ENCODE measurements around the gene EPHB2.

The EPHB2 gene

GRCh38 chr1:22722901-22723550 is 12.4 kb downstream of the EPHB2 start:
- DNase-seq (ENCODE audit: low spot score): no peak

GRCh38 chr1:22727873-22728272 is 17.2 kb downstream of the EPHB2 start:
- no peak for DNase-seq (ENCODE audit: low spot score)

DNA sequence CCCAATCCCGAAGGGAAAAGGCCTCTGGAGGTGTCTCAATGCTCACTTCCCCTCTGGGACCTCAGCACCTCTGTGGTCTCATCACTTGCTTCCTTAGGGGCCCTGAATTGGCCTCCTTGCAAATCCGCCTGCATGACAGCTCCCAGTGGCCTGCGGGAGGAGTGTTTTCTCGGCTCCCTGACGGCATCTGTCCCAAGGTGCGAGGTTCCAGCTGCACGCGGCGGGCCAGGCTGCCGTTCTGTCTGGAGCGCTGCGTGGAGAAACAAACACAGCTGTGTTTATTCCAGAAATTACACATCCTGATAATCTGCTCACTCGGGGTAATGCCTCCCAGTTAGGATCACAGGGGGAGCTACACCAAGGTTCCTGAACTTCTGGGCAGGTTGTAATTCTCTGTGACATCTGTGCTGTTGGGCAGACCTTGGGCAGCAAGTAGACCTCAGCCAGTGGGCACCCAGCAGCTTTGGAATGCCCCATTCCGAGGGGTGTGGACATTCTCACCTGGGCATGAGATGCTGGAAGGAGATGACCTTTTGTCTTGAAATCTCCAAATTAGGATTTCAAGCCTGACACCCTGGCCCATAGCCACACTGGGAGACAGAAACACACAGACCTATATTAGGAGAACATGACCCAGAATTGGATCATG is 18.2 kb downstream of the EPHB2 start:
- no peak for DNase-seq (ENCODE audit: low spot score)

- no peak for DNase-seq (ENCODE audit: low spot score)
Observed at GRCh38 chr1:22729400-22729773, 18.7 kb downstream of the EPHB2 start.

GRCh38 chr1:22729912-22730311 is 19.3 kb downstream of the EPHB2 start:
- no peak for DNase-seq (ENCODE audit: low spot score)

GRCh38 chr1:22731924-22732720 is 21.5 kb downstream of the EPHB2 start:
- DNase-seq (ENCODE audit: low spot score): no peak

DNA sequence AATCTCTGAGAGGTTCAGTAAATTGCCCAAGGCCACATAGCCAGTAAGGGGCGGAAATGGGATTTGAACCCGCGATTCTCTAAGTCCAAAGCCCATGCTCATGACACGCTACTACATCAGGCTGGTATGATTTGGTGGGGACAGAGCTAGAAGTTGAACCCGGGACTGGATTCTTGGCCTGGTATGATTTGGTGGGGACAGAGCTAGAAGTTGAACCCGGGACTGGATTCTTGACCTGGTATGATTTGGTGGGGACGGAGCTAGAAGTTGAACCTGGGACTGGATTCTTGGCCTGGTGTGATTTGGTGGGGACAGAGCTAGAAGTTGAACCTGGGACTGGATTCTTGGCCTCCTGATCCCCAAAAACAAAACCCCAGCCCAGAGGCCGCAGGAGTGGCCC is 23.0 kb downstream of the EPHB2 start:
- DNase-seq (ENCODE audit: low spot score): no peak

DNA sequence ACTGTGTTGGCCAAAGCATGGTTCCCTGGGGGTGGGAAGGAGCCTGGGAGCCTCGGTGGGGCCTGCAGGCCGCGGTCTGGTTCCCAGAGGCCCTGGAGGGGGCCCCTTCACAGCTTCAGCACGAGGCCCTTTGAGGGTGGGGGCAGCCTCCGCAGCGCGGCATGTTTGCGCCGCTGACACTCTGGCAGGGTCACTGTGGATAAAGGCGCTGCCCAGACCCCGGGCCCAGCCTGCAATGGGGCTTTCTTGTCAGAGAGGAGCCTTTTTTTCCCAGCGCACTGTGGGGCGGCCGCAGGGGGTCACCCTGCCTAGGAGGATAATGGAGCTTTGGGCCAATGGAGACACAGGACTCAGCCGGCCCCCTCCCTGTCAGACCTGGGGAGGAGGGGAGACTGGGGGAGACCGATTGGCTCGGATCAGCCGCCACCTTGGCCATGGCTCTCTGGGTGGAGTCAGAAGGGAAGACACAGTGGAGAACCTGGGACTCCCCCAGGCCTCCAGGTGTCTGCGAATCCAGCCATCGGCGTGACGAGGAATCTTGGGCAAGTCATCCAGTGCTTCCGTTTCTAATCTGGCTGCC is 26.0 kb downstream of the EPHB2 start:
- DNase-seq (ENCODE audit: low spot score): no peak

GRCh38 chr1:22737374-22738068 is 26.9 kb downstream of the EPHB2 start:
- DNase-seq (ENCODE audit: low spot score): no peak

GRCh38 chr1:22738069-22738435 is 27.4 kb downstream of the EPHB2 start:
- DNase-seq (ENCODE audit: low spot score): no peak

DNA sequence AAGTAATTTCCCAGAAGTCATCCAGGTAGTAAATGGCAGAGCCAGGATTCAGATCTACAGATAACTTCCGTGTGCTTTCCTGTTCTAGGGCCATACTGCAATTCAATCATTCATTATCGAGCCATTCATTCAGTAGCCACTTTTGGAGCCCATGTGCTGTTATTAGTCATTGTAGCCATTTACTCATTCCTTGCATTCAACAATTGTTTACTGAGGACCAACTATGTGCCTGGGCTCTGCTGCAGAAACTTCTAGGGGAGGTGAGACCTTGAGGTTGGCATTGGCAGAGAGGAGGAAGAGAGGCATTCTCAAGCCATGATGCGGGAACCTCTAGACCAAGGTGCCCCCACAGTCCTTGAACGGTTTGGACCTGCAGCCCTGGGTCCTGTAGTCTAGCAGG is 27.9 kb downstream of the EPHB2 start:
- DNase-seq (ENCODE audit: low spot score): no peak

DNA sequence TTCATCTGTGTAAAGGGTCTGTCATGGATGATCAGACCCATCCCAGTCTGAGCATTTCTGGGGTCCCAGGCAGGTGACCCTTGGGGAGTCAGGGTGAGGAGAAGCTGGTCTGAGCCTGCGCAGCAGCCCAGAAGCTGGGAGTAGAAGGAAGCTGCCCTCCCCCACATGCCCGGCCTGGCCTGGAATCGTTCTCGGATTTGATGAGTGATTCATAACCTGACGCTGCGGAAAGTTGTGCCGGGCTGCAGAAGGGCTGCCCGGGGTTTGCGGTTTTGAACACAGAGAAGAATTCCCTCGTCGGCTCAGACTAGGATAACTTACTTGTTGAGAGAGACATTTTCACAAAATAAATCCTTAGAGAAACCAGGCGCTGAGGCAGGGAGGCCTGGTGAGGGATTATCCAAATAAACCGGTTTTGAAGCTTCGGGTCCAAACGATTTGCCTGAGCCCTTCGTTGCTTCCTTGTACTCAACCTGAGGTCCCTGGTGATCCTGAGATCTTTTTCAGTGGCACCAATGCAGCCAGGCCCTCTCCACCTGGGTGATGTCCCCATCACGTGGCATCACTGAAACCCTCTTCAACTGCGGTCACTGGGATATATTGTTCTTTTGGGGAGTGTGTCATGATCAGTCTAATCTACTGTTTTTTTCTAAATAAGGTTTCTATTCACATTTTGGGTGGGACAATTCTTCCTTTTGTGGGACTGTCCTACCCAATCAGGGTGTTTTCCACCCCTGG is 29.2 kb downstream of the EPHB2 start:
- no peak for DNase-seq (ENCODE audit: low spot score)

DNA sequence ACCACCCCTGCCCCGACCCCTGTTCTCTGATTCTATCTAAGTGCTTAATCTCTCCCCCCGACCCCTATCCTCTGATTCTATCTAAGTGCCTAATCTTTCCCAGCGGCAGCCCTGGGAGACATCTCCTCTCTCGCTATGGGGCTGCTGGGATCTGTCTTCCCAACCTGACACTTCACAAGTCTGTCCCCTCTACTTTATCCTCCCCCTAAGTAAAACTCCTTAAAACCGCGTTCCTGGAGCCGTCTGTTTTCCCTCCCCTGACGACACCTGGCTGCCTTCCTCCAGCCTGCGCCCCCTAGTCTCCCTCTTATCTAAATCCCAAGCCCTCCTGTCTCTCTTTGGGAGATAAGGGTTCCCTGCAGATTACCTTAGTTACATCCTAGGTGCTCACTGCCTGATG is 30.5 kb downstream of the EPHB2 start:
- DNase-seq (ENCODE audit: low spot score): no peak

DNA sequence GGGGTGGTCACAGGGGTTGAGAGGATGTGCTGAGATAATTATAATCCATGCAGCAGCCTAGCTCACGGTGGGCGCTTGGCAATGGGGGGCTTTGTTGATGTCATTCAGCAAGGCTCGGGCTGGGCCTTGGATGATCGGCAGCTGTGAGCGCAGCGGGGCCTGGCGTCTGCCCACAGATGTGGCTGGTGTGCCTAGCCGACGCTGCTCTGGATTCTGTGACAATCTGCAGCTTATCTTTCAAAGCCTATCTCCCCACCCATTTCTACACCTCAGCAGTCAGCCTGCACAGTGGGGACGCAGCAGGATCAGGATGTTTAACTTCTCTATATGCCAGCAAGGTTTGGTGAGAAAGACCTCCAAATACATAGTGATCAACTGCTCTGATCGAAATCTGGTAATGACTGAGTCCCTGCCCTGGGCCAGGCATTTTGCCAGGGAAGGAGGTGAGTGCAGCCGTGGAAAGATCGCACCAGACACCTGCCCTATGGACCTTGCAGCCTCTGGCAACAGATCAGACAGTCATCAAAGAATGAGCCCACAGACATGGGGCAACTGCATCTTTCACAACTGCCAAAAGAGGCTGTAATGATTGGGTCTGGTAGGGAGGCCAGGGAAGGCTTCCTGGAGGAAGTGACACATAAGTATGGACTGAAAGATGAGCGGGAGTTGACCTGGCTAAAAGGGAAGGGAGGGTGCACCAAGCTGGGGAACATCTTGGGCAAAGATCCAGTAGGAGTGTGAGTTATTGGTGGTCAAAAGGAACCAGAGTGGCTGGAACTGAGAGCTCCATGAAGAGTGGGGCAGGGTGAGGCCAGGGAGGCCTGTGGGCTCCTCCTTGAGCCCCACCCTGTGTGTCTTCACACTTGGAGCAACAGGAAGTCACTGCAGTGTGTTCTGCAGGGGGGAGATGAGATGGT is 35.3 kb downstream of the EPHB2 start:
- DNase-seq (ENCODE audit: low spot score): peak; percentile 77

GRCh38 chr1:22747021-22747734 is 36.5 kb downstream of the EPHB2 start:
- peak; percentile 63 for DNase-seq (ENCODE audit: low spot score)

- DNase-seq (ENCODE audit: low spot score): no peak
Observed at GRCh38 chr1:22747735-22748073, 37.1 kb downstream of the EPHB2 start.

DNA sequence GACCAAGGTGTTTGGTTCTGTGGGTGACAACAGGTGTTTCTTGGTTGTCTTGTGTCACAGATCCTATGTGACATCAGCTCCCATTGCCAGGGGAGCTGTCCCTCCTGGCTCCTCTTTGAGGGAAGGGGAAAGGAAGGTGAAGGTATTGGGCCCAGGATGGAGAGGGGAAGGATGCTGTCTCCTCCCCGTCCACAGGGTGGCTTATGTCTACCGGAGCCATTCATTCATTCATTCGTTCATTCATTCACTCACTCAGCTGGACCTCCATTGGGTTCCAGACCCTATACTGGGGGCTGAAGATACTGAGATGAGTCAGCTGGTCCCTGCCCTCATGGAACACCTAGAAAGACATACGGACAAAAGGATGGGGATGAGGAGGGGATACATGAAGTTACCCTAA is 38.9 kb downstream of the EPHB2 start:
- no peak for DNase-seq (ENCODE audit: low spot score)

DNA sequence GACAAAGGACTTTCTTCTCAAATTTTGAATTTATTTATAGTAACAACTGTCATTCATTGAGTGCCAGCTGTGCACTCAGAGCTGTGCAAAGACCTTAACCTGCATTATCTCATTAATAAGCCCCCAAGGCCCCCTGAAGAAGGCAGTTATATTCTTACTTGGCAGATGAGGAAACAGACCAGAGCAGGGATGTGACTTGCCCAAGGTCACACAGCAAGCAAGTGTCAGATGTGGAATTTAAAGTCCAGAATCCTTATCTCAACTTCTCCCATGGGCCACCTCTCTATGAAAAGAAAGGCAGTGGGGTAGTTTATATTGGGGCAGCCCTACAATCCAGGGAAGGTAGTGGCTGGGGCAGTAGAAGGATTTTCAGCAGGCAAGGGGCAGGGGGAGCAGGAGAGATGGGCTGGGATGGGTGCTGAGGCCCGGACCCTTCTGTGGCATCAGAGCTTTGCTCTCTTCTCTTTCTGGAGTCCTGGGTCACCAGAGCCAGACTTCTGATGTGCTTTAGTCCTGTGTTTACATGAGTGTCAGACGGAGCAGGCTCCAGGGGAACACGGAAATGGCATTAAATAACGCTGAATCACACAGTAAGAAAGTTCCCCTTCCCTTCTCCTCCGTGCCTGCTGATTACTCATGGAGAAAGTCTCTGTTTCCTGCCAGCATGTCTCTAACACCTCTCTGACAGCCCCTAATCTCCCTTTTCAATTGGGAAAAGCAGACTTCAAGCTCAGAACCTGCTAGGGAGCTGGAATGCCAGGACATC is 39.5 kb downstream of the EPHB2 start:
- peak; percentile 90 for DNase-seq (ENCODE audit: low spot score)

DNA sequence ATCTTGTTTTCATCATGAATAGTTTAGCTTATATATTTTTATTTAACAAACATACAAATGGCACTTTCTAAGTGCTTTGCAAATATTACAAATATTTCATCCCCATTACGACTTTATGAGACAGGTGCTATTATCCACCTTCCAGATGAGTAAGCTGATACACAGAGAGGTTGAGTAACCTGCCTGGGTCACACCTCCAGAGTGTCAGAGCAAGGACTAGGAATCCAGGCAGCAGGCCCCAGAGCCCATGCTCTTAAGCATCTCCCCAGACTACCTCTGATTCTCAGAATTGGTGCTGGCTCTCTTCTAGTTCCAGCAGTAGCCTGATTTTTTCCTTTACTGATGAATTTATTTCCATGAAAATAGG is 40.0 kb downstream of the EPHB2 start:
- no peak for DNase-seq (ENCODE audit: low spot score)
